WTC11 (cell line): ENCODE data around the gene SLC35F4.

Source experiments
- JUN ChIP-seq: sonication (generic); formaldehyde crosslinking; IDR thresholded peaks from 2 replicates; pipeline ENCODE4 v1.8.0; 2023; ENCODE audit warnings: mild to moderate bottlenecking, missing genetic modification reagents
- ZNF423 ChIP-seq: fragments of 250-450 bp; sonication (Bioruptor Pico); IDR thresholded peaks from 2 replicates; pipeline ENCODE4 v2.1.2; 2022; ENCODE audit warnings: mild to moderate bottlenecking, moderate library complexity
- TF ChIP-seq, protein P1 (sequence below): fragments of 200-600 bp; IDR thresholded peaks from 2 replicates; pipeline ENCODE4 v1.8.0; 2022; ENCODE audit warnings: antibody characterized with exemption
- TF ChIP-seq, protein P2 (sequence below): sonication (generic); formaldehyde crosslinking; IDR thresholded peaks from 2 replicates; pipeline ENCODE4 v1.8.1; 2023; ENCODE audit warnings: mild to moderate bottlenecking, missing genetic modification reagents

DNA sequence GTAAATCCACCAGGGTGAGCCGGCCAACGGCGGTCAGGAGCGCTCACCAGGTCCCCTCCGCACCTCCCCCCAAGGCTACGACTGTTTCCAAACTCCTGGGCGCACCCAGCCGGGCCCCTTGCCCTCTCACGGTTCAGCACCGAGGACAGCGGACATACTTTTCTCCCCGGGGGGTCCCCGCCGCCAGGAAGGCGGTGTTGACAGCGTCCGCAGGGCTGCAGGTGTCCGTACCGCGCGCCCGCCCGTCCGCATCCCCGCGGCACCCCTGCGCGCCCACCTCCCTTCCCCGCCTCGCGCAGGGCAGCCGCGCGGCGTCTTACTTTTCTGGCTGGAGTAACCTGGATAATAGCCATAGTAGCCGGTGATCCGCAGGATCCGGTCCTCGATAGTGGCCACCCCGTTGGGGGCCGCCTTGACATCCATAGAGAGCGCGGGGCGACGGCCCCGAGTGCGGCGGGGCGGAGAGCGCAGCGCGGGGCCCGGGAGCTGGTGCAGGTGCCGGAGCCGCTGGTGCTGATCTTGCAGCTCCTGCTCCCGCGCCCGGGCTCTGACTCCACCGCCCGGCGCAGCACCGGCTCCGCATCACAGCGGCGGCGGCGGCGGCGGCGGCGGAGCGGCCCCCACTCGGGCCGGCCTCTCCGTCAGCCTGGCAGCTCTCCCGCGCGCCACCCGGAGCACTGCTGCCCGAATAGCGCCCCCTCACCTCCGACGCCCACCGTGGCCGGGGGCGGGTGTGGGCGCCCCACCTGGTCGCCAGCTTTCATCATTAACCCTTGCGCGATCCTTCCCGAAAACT is at the start of gene SLC35F4:
- TF ChIP-seq, protein P1, sequence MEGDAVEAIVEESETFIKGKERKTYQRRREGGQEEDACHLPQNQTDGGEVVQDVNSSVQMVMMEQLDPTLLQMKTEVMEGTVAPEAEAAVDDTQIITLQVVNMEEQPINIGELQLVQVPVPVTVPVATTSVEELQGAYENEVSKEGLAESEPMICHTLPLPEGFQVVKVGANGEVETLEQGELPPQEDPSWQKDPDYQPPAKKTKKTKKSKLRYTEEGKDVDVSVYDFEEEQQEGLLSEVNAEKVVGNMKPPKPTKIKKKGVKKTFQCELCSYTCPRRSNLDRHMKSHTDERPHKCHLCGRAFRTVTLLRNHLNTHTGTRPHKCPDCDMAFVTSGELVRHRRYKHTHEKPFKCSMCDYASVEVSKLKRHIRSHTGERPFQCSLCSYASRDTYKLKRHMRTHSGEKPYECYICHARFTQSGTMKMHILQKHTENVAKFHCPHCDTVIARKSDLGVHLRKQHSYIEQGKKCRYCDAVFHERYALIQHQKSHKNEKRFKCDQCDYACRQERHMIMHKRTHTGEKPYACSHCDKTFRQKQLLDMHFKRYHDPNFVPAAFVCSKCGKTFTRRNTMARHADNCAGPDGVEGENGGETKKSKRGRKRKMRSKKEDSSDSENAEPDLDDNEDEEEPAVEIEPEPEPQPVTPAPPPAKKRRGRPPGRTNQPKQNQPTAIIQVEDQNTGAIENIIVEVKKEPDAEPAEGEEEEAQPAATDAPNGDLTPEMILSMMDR, result no peak
- TF ChIP-seq, protein P2, sequence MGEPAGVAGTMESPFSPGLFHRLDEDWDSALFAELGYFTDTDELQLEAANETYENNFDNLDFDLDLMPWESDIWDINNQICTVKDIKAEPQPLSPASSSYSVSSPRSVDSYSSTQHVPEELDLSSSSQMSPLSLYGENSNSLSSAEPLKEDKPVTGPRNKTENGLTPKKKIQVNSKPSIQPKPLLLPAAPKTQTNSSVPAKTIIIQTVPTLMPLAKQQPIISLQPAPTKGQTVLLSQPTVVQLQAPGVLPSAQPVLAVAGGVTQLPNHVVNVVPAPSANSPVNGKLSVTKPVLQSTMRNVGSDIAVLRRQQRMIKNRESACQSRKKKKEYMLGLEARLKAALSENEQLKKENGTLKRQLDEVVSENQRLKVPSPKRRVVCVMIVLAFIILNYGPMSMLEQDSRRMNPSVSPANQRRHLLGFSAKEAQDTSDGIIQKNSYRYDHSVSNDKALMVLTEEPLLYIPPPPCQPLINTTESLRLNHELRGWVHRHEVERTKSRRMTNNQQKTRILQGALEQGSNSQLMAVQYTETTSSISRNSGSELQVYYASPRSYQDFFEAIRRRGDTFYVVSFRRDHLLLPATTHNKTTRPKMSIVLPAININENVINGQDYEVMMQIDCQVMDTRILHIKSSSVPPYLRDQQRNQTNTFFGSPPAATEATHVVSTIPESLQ (CRISPR knock-in tag), result no peak
- 0 out of 2 replicates have a peak, but pooled peaks have one; percentile 44 for TF ChIP-seq JUN (CRISPR knock-in tag)
- peak; percentile 84 for TF ChIP-seq ZNF423
